Measurements from ENCODE around the gene MFAP3L.

The MFAP3L gene

GRCh38 chr4:169952236-169953002, 73.8 kb downstream of the MFAP3L start:
- TF ChIP-seq, protein P1, sequence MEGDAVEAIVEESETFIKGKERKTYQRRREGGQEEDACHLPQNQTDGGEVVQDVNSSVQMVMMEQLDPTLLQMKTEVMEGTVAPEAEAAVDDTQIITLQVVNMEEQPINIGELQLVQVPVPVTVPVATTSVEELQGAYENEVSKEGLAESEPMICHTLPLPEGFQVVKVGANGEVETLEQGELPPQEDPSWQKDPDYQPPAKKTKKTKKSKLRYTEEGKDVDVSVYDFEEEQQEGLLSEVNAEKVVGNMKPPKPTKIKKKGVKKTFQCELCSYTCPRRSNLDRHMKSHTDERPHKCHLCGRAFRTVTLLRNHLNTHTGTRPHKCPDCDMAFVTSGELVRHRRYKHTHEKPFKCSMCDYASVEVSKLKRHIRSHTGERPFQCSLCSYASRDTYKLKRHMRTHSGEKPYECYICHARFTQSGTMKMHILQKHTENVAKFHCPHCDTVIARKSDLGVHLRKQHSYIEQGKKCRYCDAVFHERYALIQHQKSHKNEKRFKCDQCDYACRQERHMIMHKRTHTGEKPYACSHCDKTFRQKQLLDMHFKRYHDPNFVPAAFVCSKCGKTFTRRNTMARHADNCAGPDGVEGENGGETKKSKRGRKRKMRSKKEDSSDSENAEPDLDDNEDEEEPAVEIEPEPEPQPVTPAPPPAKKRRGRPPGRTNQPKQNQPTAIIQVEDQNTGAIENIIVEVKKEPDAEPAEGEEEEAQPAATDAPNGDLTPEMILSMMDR (IDR thresholded peaks at IDR 0.05): no peak

DNA sequence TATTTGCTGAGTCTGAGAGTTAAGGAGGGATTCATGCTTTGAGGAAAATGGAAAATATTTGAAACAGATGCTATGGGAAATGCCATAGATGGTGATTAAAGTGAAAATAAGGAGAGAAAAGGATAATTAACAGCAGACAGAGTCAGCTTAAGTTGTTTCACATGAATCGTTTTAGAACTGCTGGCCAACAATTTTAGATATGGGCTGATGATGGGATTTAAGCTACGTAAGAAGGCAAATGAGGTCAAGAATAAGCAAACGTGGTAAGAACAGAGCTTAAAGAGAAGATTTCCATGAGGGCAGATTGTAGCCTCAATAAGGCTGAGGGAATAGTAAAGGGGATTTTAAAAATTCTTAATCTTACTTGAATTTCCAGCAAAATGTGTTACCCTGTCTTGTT, 77.9 kb downstream of the MFAP3L start:
- TF ChIP-seq, protein P1 (IDR thresholded peaks at IDR 0.05): no peak

DNA sequence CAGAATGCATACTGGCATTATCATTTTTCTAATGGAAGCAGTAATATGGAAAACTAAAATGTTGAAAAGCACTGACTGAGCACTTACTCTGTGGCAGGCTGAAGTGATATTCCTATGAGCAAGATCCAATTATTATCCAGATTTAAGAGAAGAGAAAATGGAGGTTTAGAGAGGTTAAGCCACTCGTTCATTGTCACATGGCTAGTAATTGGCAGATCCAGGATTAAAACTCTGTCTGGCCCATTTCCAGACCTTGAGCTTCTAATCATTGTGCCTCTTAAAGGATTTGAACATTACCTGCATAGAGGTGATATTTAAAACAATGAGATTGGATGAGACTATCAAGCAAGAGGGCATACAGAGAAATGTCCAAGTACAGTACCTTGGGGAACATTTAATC, 80.6 kb downstream of the MFAP3L start:
- TF ChIP-seq, protein P1 (IDR thresholded peaks at IDR 0.05): no peak

GRCh38 chr4:169941141-169941540, 85.1 kb downstream of the MFAP3L start:
- TF ChIP-seq, protein P1 (IDR thresholded peaks at IDR 0.05): no peak

DNA sequence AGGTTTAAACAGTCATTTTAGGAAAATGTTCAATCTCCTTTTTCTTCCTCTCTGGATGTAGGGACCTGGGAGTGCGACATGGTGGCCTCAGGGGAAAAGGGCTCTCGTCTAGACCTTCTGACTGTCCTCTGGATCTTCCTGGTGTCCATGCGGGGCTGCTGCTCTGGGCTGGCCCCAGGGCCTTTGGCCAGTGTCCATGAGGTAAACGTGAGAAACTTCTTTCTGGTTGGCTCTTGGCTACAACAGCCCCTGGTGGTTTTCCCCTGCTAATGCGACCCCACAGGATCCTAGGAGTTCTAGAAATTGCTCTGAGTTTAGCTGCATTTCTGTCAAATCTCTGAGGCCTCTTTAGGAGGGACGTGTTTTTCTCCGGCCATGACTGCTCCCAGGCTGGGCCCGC, 85.7 kb downstream of the MFAP3L start:
- TF ChIP-seq, protein P1 (IDR thresholded peaks at IDR 0.05): no peak

All from LNCAP (cell line).